Lower lobe of right lung (tissue), 2 donors: ENCODE results near the gene CEP170. TPM values are rescaled to one million over a fixed set of nuclear protein-coding genes. Genes with fewer than 3 reads are reported as not detected.

ENCODE experiments used
- ATAC-seq, 2 donors: fragments of 200-7000 bp; cut with Tn5 transposase; one replicate each; pipeline ENCODE4 v1.9.1; 2020 to 2022; ENCODE audit warnings: mild to moderate bottlenecking in 2 of 2, moderate library complexity in 2 of 2
- DNase-seq: peaks from one replicate; pipeline ENCODE4 v3.0.0-alpha.2; 2020
- H3K27ac ChIP-seq: fragments of 200-600 bp; one replicate; pipeline ENCODE4 v1.8.0; 2022
- H3K27me3 ChIP-seq: fragments of 200-600 bp; one replicate; pipeline ENCODE4 v1.8.0; 2022; ENCODE audit warnings: low read depth
- H3K36me3 ChIP-seq: fragments of 200-600 bp; one replicate; pipeline ENCODE4 v1.8.0; 2022; ENCODE audit warnings: mild to moderate bottlenecking
- H3K4me1 ChIP-seq: fragments of 200-600 bp; one replicate; pipeline ENCODE4 v1.8.0; 2022
- H3K4me3 ChIP-seq: fragments of 200-600 bp; one replicate; pipeline ENCODE4 v1.8.0; 2022; ENCODE audit warnings: mild to moderate bottlenecking
- H3K9me3 ChIP-seq: fragments of 200-600 bp; one replicate; pipeline ENCODE4 v1.8.0; 2022
- CTCF ChIP-seq: fragments of 200-600 bp; IDR thresholded peaks from one replicate; pipeline ENCODE4 v1.8.0; 2022; ENCODE audit warnings: antibody characterized with exemption, mild to moderate bottlenecking
- intact Hi-C: fragments of 100-400 bp; cut with DNase I; formaldehyde crosslinking; loops from one replicate; pipeline ENCODE4 v1.11.0; 2022
- long read RNA-seq: library from polyadenylated mRNA; unstranded; transcript quantifications from one replicate; pipeline ENCODE4 v2.0.0, GENCODE V29; 2021
- total RNA-seq: library from RNA; stranded (reverse); fragmentation: NEBNext Ultra II Directional; extraction: Animal tissue kit (Norgen Biotek cat#: 25700); gene quantifications from one replicate; pipeline ENCODE4 v1.2.1, GENCODE V29; 2021
- donor health status: DM: no; HTN: yes; CAD: no; lungs with severe emphysema.

Gene CEP170
- total RNA-seq = 106 TPM
- long read RNA-seq, full-length matches to known transcripts = 2 of 41 reads
- long read RNA-seq, partial matches to known transcripts = 24 of 41 reads
- long read RNA-seq, other reads (novel, unspliced or antisense) = 15 of 41 reads

- no peaks in the 10 kb centered on the region for H3K36me3 ChIP-seq
- H3K4me3 ChIP-seq = peak within 1 kb of the TSS; percentile 81
- peak within 1 kb of the TSS; percentile 98 for H3K27ac ChIP-seq
- DNase-seq (peak; percentile 95), ATAC-seq (peak; percentile 90)
- intact Hi-C loops = no loop called here
- no peak for TF ChIP-seq CTCF
- H3K9me3 ChIP-seq = no peaks in the 10 kb centered on the region
- H3K4me1 ChIP-seq = peaks cover 60% of the 10 kb centered on the region
- no peaks in the 10 kb centered on the region for H3K27me3 ChIP-seq
Observed at GRCh38 chr1:243254927-243255790, at the start of gene CEP170. CEP170 (minus strand) TSS chr1:243255281; CDS start chr1:243225280, 30,001 bp downstream.

- Histone ChIP-seq H3K4me3 (no peak overlapping the region), H3K27me3 (no peaks in the 10 kb centered on the region), H3K27ac (no peak overlapping the region), H3K36me3 (peaks cover 6% of the 10 kb centered on the region), H3K4me1 (no peaks in the 10 kb centered on the region), H3K9me3 (peaks cover 2% of the 10 kb centered on the region)
- DNase-seq (no peak), ATAC-seq (peak; percentile 67 to 81)
- intact Hi-C loops = no loop called here
- no peak for TF ChIP-seq CTCF
Observed at GRCh38 chr1:243301059-243301458, 46.0 kb upstream of the CEP170 start.

GRCh38 chr1:243299069-243299468, 44.0 kb upstream of the CEP170 start:
- TF ChIP-seq CTCF = no peak
- DNase-seq = no peak
- H3K36me3 ChIP-seq = peaks cover 6% of the 10 kb centered on the region

GRCh38 chr1:243294723-243295121, 39.6 kb upstream of the CEP170 start:
- H3K4me3 ChIP-seq = no peak overlapping the region
- no peak for TF ChIP-seq CTCF
- intact Hi-C loops = no loop called here
- H3K27me3 ChIP-seq = no peaks in the 10 kb centered on the region
- peaks cover 10% of the 10 kb centered on the region for H3K9me3 ChIP-seq
- ATAC-seq (no peak), DNase-seq (no peak)
- H3K4me1 ChIP-seq = no peaks in the 10 kb centered on the region
- H3K36me3 ChIP-seq = peaks cover 24% of the 10 kb centered on the region
- H3K27ac ChIP-seq = no peak overlapping the region

More at GRCh38 chr1:243299069-243299468, 44.0 kb upstream of the CEP170 start:
- H3K27ac ChIP-seq = no peak overlapping the region
- H3K9me3 ChIP-seq = peaks cover 4% of the 10 kb centered on the region
- no peak for ATAC-seq
- no peak overlapping the region for H3K4me3 ChIP-seq
- intact Hi-C loops = no loop called here
- no peaks in the 10 kb centered on the region for H3K4me1 ChIP-seq
- no peaks in the 10 kb centered on the region for H3K27me3 ChIP-seq

GRCh38 chr1:243293941-243294722, 39.1 kb upstream of the CEP170 start:
- H3K4me1 ChIP-seq = no peaks in the 10 kb centered on the region
- ATAC-seq = no peak
- no peak for TF ChIP-seq CTCF
- intact Hi-C loops = no loop called here
- H3K27ac ChIP-seq = no peak overlapping the region
- H3K27me3 ChIP-seq = no peaks in the 10 kb centered on the region
- H3K36me3 ChIP-seq = peaks cover 25% of the 10 kb centered on the region
- DNase-seq = no peak
- peaks cover 8% of the 10 kb centered on the region for H3K9me3 ChIP-seq
- no peak overlapping the region for H3K4me3 ChIP-seq
